Measurements from ENCODE around the gene TRRAP. TPM values are rescaled to one million over a fixed set of nuclear protein-coding genes. Genes with fewer than 3 reads are reported as not detected.

Gene TRRAP
- total RNA-seq, 4 donors from 2014 or later, result 19.7 to 62.3 (median 31.1) TPM

GRCh38 chr7:98945852-98946251, 67.5 kb downstream of the TRRAP start:
- no peak overlapping the region for H3K27ac ChIP-seq
- H3K4me3 ChIP-seq, result no peak overlapping the region
- H3K36me3 ChIP-seq, result no peaks in the 10 kb centered on the region
- no peaks in the 10 kb centered on the region for H3K9me3 ChIP-seq
- intact Hi-C loops (cut with DNase I; ENCODE audit: low total_unique reads), result no loop called here
- DNase-seq, result no peak
- H3K4me1 ChIP-seq, result no peaks in the 10 kb centered on the region
- TF ChIP-seq CTCF (IDR thresholded peaks at IDR 0.05) (no peak), POLR2A (IDR thresholded peaks at IDR 0.05) (no peak)
- no peaks in the 10 kb centered on the region for H3K27me3 ChIP-seq

- intact Hi-C loops (cut with DNase I; ENCODE audit: low total_unique reads), result no loop called here
- Histone ChIP-seq H3K36me3 (no peaks in the 10 kb centered on the region), H3K4me3 (no peak overlapping the region), H3K27me3 (no peaks in the 10 kb centered on the region), H3K9me3 (no peaks in the 10 kb centered on the region), H3K27ac (no peak overlapping the region), H3K4me1 (no peaks in the 10 kb centered on the region)
- TF ChIP-seq CTCF (IDR thresholded peaks at IDR 0.05) (no peak), POLR2A (IDR thresholded peaks at IDR 0.05) (no peak)
- no peak for DNase-seq
Measured at GRCh38 chr7:98946389-98946788, 68.1 kb downstream of the TRRAP start.

- H3K27me3 ChIP-seq, result no peaks in the 10 kb centered on the region
- no peaks in the 10 kb centered on the region for H3K9me3 ChIP-seq
- no peak overlapping the region for H3K27ac ChIP-seq
- H3K36me3 ChIP-seq, result no peaks in the 10 kb centered on the region
- intact Hi-C loops (cut with DNase I; ENCODE audit: low total_unique reads), result no loop called here
- TF ChIP-seq POLR2A (IDR thresholded peaks at IDR 0.05), result no peak
- TF ChIP-seq CTCF (IDR thresholded peaks at IDR 0.05), result no peak
- no peak for DNase-seq
- H3K4me3 ChIP-seq, result no peak overlapping the region
- H3K4me1 ChIP-seq, result no peaks in the 10 kb centered on the region
Measured at GRCh38 chr7:98949336-98950044, 71.2 kb downstream of the TRRAP start.

- H3K4me3 ChIP-seq, result no peak overlapping the region
- H3K4me1 ChIP-seq, result no peaks in the 10 kb centered on the region
- H3K27ac ChIP-seq, result no peak overlapping the region
- TF ChIP-seq POLR2A (IDR thresholded peaks at IDR 0.05) (no peak), CTCF (IDR thresholded peaks at IDR 0.05) (no peak)
- H3K36me3 ChIP-seq, result no peaks in the 10 kb centered on the region
- intact Hi-C loops (cut with DNase I; ENCODE audit: low total_unique reads), result no loop called here
- H3K9me3 ChIP-seq, result no peaks in the 10 kb centered on the region
- H3K27me3 ChIP-seq, result no peaks in the 10 kb centered on the region
- DNase-seq, result no peak
Measured at GRCh38 chr7:98955992-98956391, 77.7 kb downstream of the TRRAP start.

- H3K27me3 ChIP-seq, result no peaks in the 10 kb centered on the region
- no peak for DNase-seq
- no peaks in the 10 kb centered on the region for H3K36me3 ChIP-seq
- H3K27ac ChIP-seq, result no peak overlapping the region
- TF ChIP-seq CTCF (IDR thresholded peaks at IDR 0.05) (no peak), POLR2A (IDR thresholded peaks at IDR 0.05) (no peak)
- intact Hi-C loops (cut with DNase I; ENCODE audit: low total_unique reads), result no loop called here
- no peaks in the 10 kb centered on the region for H3K9me3 ChIP-seq
- H3K4me3 ChIP-seq, result no peak overlapping the region
- no peaks in the 10 kb centered on the region for H3K4me1 ChIP-seq
Measured at GRCh38 chr7:98956469-98956868, 78.1 kb downstream of the TRRAP start.
